MG63 (cell line): Measurements from ENCODE around the gene TMEM9. TPM values are rescaled to one million over a fixed set of nuclear protein-coding genes. Genes with fewer than 3 reads are reported as not detected.

ENCODE experiments used
- DNase-seq: peaks from one replicate; pipeline ENCODE4 v3.0.0-alpha.2; 2020
- H3K27me3 ChIP-seq: fragments of 250-450 bp; sonication (Bioruptor Pico); 2 replicates; pipeline ENCODE4 v1.5.1; 2020; ENCODE audit warnings: mild to moderate bottlenecking, moderate library complexity
- H3K36me3 ChIP-seq: fragments of 250-450 bp; sonication (Bioruptor Pico); 2 replicates; pipeline ENCODE4 v1.5.1; 2020; ENCODE audit warnings: mild to moderate bottlenecking, moderate library complexity
- H3K4me3 ChIP-seq: fragments of 250-450 bp; sonication (Bioruptor Pico); 2 replicates; pipeline ENCODE4 v1.5.1; 2020; ENCODE audit warnings: mild to moderate bottlenecking, moderate library complexity
- H3K9me3 ChIP-seq: fragments of 250-450 bp; sonication (Bioruptor Pico); 2 replicates; pipeline ENCODE4 v1.5.1; 2020; ENCODE audit warnings: mild to moderate bottlenecking, moderate library complexity
- total RNA-seq: library from RNA; depleted of rRNA; stranded (reverse); fragments of >200 nt; shearing (Covaris generic); gene quantifications from 2 replicates; pipeline ENCODE4 v1.2.3, GENCODE V29; 2014; ENCODE audit warnings: low replicate concordance

TMEM9 gene
- total RNA-seq, 1 experiment from 2014 or later = 118 TPM

GRCh38 chr1:201180901-201181300 is 26.6 kb upstream of the TMEM9 start:
- peaks cover 4% of the 10 kb centered on the region; the same call in 1 of the 2 replicates for H3K9me3 ChIP-seq
- H3K27me3 ChIP-seq = peaks cover 7% of the 10 kb centered on the region
- DNase-seq = no peak
- H3K4me3 ChIP-seq = no peak overlapping the region
- H3K36me3 ChIP-seq = no peaks in the 10 kb centered on the region

GRCh38 chr1:201180141-201180540 is 25.9 kb upstream of the TMEM9 start:
- H3K27me3 ChIP-seq = peaks cover 7% of the 10 kb centered on the region
- H3K9me3 ChIP-seq = peaks cover 4% of the 10 kb centered on the region; the same call in 1 of the 2 replicates
- H3K36me3 ChIP-seq = no peaks in the 10 kb centered on the region
- no peak overlapping the region for H3K4me3 ChIP-seq
- DNase-seq = no peak

GRCh38 chr1:201178718-201179117 is 24.4 kb upstream of the TMEM9 start:
- Histone ChIP-seq H3K36me3 (no peaks in the 10 kb centered on the region), H3K27me3 (peaks cover 7% of the 10 kb centered on the region), H3K4me3 (no peak overlapping the region), H3K9me3 (peaks cover 4% of the 10 kb centered on the region; the same call in 1 of the 2 replicates)
- DNase-seq = no peak

GRCh38 chr1:201176940-201177339 is 22.7 kb upstream of the TMEM9 start:
- H3K9me3 ChIP-seq = peaks cover 4% of the 10 kb centered on the region; the same call in 1 of the 2 replicates
- H3K27me3 ChIP-seq = peaks cover 5% of the 10 kb centered on the region
- no peak overlapping the region for H3K4me3 ChIP-seq
- H3K36me3 ChIP-seq = no peaks in the 10 kb centered on the region
- DNase-seq = peak; percentile 43

GRCh38 chr1:201175820-201176500 is 21.7 kb upstream of the TMEM9 start:
- Histone ChIP-seq H3K27me3 (peaks cover 1% of the 10 kb centered on the region; the same call in 1 of the 2 replicates), H3K4me3 (no peak overlapping the region), H3K36me3 (no peaks in the 10 kb centered on the region), H3K9me3 (peaks cover 4% of the 10 kb centered on the region; the same call in 1 of the 2 replicates)
- no peak for DNase-seq

- Histone ChIP-seq H3K9me3 (peaks cover 3% of the 10 kb centered on the region; the same call in 1 of the 2 replicates), H3K27me3 (no peaks in the 10 kb centered on the region), H3K36me3 (no peaks in the 10 kb centered on the region), H3K4me3 (no peak overlapping the region)
- DNase-seq = no peak
Observed at GRCh38 chr1:201173736-201174135, 19.5 kb upstream of the TMEM9 start.

- H3K27me3 ChIP-seq = no peaks in the 10 kb centered on the region
- H3K36me3 ChIP-seq = no peaks in the 10 kb centered on the region
- H3K4me3 ChIP-seq = no peak overlapping the region
- no peak for DNase-seq
- no peaks in the 10 kb centered on the region for H3K9me3 ChIP-seq
Observed at GRCh38 chr1:201172999-201173610, 18.8 kb upstream of the TMEM9 start.

- Histone ChIP-seq H3K27me3 (no peaks in the 10 kb centered on the region), H3K9me3 (no peaks in the 10 kb centered on the region), H3K36me3 (no peaks in the 10 kb centered on the region), H3K4me3 (no peak overlapping the region)
- no peak for DNase-seq
Observed at GRCh38 chr1:201172326-201172725, 18.1 kb upstream of the TMEM9 start.

GRCh38 chr1:201171063-201172036 is 17.1 kb upstream of the TMEM9 start:
- H3K4me3 ChIP-seq = peak overlapping the region; percentile 65
- no peaks in the 10 kb centered on the region for H3K9me3 ChIP-seq
- DNase-seq = peak; percentile 50
- no peaks in the 10 kb centered on the region for H3K36me3 ChIP-seq
- H3K27me3 ChIP-seq = no peaks in the 10 kb centered on the region; the same call in 1 of the 2 replicates

GRCh38 chr1:201170533-201171062 is 16.3 kb upstream of the TMEM9 start:
- no peaks in the 10 kb centered on the region for H3K36me3 ChIP-seq
- H3K4me3 ChIP-seq = peak overlapping the region; percentile 65
- no peaks in the 10 kb centered on the region; the same call in 1 of the 2 replicates for H3K27me3 ChIP-seq
- DNase-seq = peak; percentile 98
- H3K9me3 ChIP-seq = no peaks in the 10 kb centered on the region

- Histone ChIP-seq H3K36me3 (no peaks in the 10 kb centered on the region), H3K9me3 (no peaks in the 10 kb centered on the region), H3K27me3 (no peaks in the 10 kb centered on the region; the same call in 1 of the 2 replicates), H3K4me3 (peak overlapping the region; percentile 65)
- no peak for DNase-seq
Observed at GRCh38 chr1:201169971-201170532, 15.8 kb upstream of the TMEM9 start.

- Histone ChIP-seq H3K36me3 (no peaks in the 10 kb centered on the region), H3K27me3 (peaks cover 3% of the 10 kb centered on the region; the same call in 1 of the 2 replicates), H3K9me3 (no peaks in the 10 kb centered on the region), H3K4me3 (no peak overlapping the region)
- DNase-seq = no peak
Observed at GRCh38 chr1:201169203-201169602, 14.9 kb upstream of the TMEM9 start.

- DNase-seq = no peak
- H3K9me3 ChIP-seq = no peaks in the 10 kb centered on the region
- no peaks in the 10 kb centered on the region for H3K36me3 ChIP-seq
- H3K4me3 ChIP-seq = no peak overlapping the region
- H3K27me3 ChIP-seq = peaks cover 5% of the 10 kb centered on the region; the same call in 1 of the 2 replicates
Observed at GRCh38 chr1:201167041-201167991, 13.0 kb upstream of the TMEM9 start.

- no peak for DNase-seq
- no peaks in the 10 kb centered on the region for H3K36me3 ChIP-seq
- peaks cover 5% of the 10 kb centered on the region; the same call in 1 of the 2 replicates for H3K27me3 ChIP-seq
- no peak overlapping the region for H3K4me3 ChIP-seq
- no peaks in the 10 kb centered on the region for H3K9me3 ChIP-seq
Observed at GRCh38 chr1:201164645-201165044, 10.4 kb upstream of the TMEM9 start.

GRCh38 chr1:201163707-201164106 is 9.4 kb upstream of the TMEM9 start:
- Histone ChIP-seq H3K4me3 (no peak overlapping the region), H3K36me3 (no peaks in the 10 kb centered on the region), H3K9me3 (no peaks in the 10 kb centered on the region), H3K27me3 (peaks cover 5% of the 10 kb centered on the region; the same call in 1 of the 2 replicates)
- DNase-seq = no peak
